ENCODE results near the gene ADGRE2.
"Not testable (repeated sequence)": the region's sequence is repeated elsewhere in the genome, so short reads cannot be mapped to it uniquely, and the experiment has no call there.

The ADGRE2 gene

GRCh38 chr19:14804765-14805164, 26.4 kb upstream of the ADGRE2 start:
- DNase-seq (ENCODE audit: extremely low read depth, low read depth): no peak
- no peak for TF ChIP-seq CTCF (IDR thresholded peaks at IDR 0.05; ENCODE audit: low read depth, low read length)

- no peak for TF ChIP-seq CTCF (IDR thresholded peaks at IDR 0.05; ENCODE audit: low read depth, low read length)
Measured at GRCh38 chr19:14798760-14799159, 20.4 kb upstream of the ADGRE2 start.

GRCh38 chr19:14796021-14796420, 17.7 kb upstream of the ADGRE2 start:
- DNase-seq (ENCODE audit: extremely low read depth, low read depth): no peak
- no peak for TF ChIP-seq CTCF (IDR thresholded peaks at IDR 0.05; ENCODE audit: low read depth, low read length)

More at GRCh38 chr19:14798760-14799159, 20.4 kb upstream of the ADGRE2 start:
- no peak for DNase-seq (ENCODE audit: extremely low read depth, low read depth)

DNA sequence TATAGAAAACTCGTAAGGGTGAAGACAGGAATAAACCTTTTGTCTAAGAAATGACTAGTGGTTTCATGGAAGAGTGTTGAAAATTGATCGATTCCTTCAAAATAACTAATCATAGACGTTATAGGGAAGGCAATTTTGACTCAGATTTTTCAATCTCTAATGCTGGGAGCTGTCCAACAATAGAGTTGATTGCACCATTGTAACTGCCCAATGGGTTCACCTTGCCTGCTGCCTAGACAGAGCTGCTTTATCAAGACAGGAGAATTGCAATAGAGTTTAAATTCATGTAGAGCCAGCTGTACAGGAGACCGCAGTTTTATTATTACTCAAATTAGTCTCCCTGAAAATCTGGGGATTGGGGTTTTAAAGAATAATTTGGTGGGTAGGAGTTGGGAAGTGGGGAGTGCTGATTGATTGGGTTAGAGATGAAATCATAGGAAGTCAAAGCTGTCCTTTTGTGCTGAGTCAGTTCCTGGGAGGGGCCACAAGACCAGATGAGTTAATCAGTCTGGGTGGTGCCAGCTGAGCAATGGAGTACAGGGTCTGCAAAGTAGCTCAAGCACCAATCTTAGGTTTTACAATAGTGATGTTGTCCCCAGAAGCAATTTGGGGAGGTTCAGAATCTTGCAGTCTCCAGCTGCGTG, 16.8 kb upstream of the ADGRE2 start:
- no peak for DNase-seq (ENCODE audit: extremely low read depth, low read depth)
- no peak for TF ChIP-seq CTCF (IDR thresholded peaks at IDR 0.05; ENCODE audit: low read depth, low read length)

GRCh38 chr19:14792250-14792649, 13.9 kb upstream of the ADGRE2 start:
- DNase-seq (ENCODE audit: extremely low read depth, low read depth): not testable (repeated sequence)

GRCh38 chr19:14786421-14786851, 8.1 kb upstream of the ADGRE2 start:
- no peak for DNase-seq (ENCODE audit: extremely low read depth, low read depth)
- peak; percentile 19 for TF ChIP-seq CTCF (IDR thresholded peaks at IDR 0.05; ENCODE audit: low read depth, low read length)

GRCh38 chr19:14785102-14785793, 6.9 kb upstream of the ADGRE2 start:
- DNase-seq (ENCODE audit: extremely low read depth, low read depth): not testable (repeated sequence)

DNA sequence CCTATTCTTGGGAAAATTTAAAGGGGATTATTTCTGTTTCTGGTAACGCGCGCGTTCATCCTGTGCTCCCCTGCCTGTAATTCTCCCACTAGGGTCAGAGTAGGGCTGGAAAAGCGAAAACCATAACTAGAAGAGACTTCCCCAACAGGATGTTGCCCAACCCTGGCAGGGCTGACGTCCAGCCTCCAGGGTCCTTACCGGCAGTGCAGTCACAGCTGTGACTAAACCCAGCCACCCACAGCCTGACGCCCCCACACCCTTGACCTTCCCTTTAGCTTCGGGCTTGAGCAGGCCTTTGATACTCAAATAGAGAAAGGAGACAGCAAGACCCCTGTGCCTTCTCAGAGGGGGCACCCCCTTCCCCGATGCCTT, 6.4 kb upstream of the ADGRE2 start:
- DNase-seq (ENCODE audit: extremely low read depth, low read depth): not testable (repeated sequence)

DNA sequence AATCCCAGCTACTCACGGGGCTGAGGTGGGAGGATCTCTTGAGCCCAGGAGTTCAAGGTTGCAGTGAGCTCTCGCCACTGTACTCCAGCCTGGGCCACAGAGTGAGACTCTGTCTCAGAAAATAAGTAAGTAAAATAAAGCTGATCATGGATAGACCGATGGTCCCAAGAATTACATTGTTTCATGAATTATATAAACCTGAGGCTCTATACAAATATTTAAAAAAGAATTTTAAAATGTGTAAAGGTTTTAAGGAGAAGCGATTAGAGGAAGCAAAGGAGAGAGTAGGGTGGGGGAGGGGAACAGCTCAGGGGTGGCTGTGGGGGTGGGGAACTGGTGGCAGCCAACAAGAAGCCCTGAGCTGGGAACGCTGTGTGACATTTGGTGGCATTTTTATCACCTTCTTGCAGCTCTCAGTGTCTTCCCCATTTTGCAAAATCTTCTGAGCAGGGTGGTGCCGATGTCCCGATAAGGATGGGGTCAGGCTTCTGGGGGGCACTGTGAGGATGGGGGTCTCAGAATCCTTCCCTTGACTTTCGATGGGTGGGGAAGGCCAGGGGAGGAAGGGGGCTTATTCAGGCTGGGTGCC, 5.1 kb upstream of the ADGRE2 start:
- DNase-seq (ENCODE audit: extremely low read depth, low read depth): not testable (repeated sequence)

All from AG09319 (cell line).